Trophoblast cell (in vitro differentiated cells and primary cell): ENCODE data around the gene IL10.

Experiments
- DNase-seq, 2 donors: peaks; one replicate each; pipeline ENCODE4 v3.0.0-alpha.2; 2016
- H2AFZ ChIP-seq: 2 replicates; pipeline ENCODE4 v1.6.1; 2013; ENCODE audit warnings: low read length, moderate library complexity, mild to moderate bottlenecking; ENCODE audit not compliant: insufficient read depth, poor library complexity
- H2AK5ac ChIP-seq: 2 replicates; pipeline ENCODE4 v1.6.1; 2013; ENCODE audit warnings: mild to moderate bottlenecking, low read length
- H2BK120ac ChIP-seq: 2 replicates; pipeline ENCODE4 v1.6.1; 2013; ENCODE audit warnings: low read length, mild to moderate bottlenecking, moderate library complexity; ENCODE audit not compliant: insufficient read depth, poor library complexity
- H2BK12ac ChIP-seq: 2 replicates; pipeline ENCODE4 v1.6.1; 2013; ENCODE audit warnings: mild to moderate bottlenecking, low read length, moderate library complexity
- H2BK5ac ChIP-seq: 2 replicates; pipeline ENCODE4 v1.6.1; 2013; ENCODE audit warnings: low read length, low read depth, moderate library complexity, mild to moderate bottlenecking; ENCODE audit not compliant: poor library complexity
- H3K14ac ChIP-seq: 2 replicates; pipeline ENCODE4 v1.6.1; 2013; ENCODE audit warnings: mild to moderate bottlenecking, low read length
- H3K18ac ChIP-seq: 2 replicates; pipeline ENCODE4 v1.6.1; 2013; ENCODE audit warnings: mild to moderate bottlenecking, low read length
- H3K23ac ChIP-seq: 2 replicates; pipeline ENCODE4 v1.6.1; 2013; ENCODE audit warnings: low read length
- H3K27ac ChIP-seq: 2 replicates; pipeline ENCODE4 v1.5.1; 2013; ENCODE audit warnings: low read depth, mild to moderate bottlenecking, inconsistent platforms, low read length, moderate library complexity
- H3K27me3 ChIP-seq: 2 replicates; pipeline ENCODE4 v1.6.1; 2013; ENCODE audit warnings: inconsistent platforms, mild to moderate bottlenecking, low read length, moderate library complexity; ENCODE audit not compliant: insufficient read depth
- H3K36me3 ChIP-seq, 2 experiments: 1 replicate in 1 of 2; 2 replicates in 1 of 2; pipeline ENCODE4 v1.6.1; 2013; ENCODE audit warnings: low read length in 2 of 2, mild to moderate bottlenecking in 2 of 2, moderate library complexity in 1 of 2; ENCODE audit not compliant: insufficient read depth in 2 of 2, control insufficient read depth in 1 of 2
- H3K4ac ChIP-seq: 2 replicates; pipeline ENCODE4 v1.6.1; 2013; ENCODE audit warnings: low read depth, mild to moderate bottlenecking, low read length, moderate library complexity
- H3K4me1 ChIP-seq, 2 experiments: 1 replicate in 1 of 2; 2 replicates in 1 of 2; pipeline ENCODE4 v1.6.1; 2013; ENCODE audit warnings: low read length in 2 of 2, mild to moderate bottlenecking in 2 of 2, moderate library complexity in 1 of 2; ENCODE audit not compliant: insufficient read depth in 2 of 2, control insufficient read depth in 1 of 2
- H3K4me2 ChIP-seq: 2 replicates; pipeline ENCODE4 v1.6.1; 2013; ENCODE audit warnings: inconsistent platforms, mild to moderate bottlenecking, low read length, moderate library complexity
- H3K4me3 ChIP-seq: 2 replicates; pipeline ENCODE4 v1.5.1; 2013; ENCODE audit warnings: mild to moderate bottlenecking, low read depth, low read length, inconsistent platforms
- H3K79me1 ChIP-seq: one replicate; pipeline ENCODE4 v1.6.1; 2013; ENCODE audit warnings: low read length
- H3K79me2 ChIP-seq: 2 replicates; pipeline ENCODE4 v1.6.1; 2013; ENCODE audit warnings: low read length, mild to moderate bottlenecking; ENCODE audit not compliant: control insufficient read depth, insufficient read depth, poor library complexity
- H3K9ac ChIP-seq: 2 replicates; pipeline ENCODE4 v1.6.1; 2013; ENCODE audit warnings: mild to moderate bottlenecking, low read length
- H3K9me3 ChIP-seq: 2 replicates; pipeline ENCODE4 v1.6.1; 2013; ENCODE audit warnings: low read depth, mild to moderate bottlenecking, control low read depth, inconsistent platforms, low read length; ENCODE audit not compliant: insufficient read depth
- H4K12ac ChIP-seq: 2 replicates; pipeline ENCODE4 v1.6.1; 2013; ENCODE audit warnings: low read depth, mild to moderate bottlenecking, low read length, moderate library complexity
- H4K8ac ChIP-seq: 2 replicates; pipeline ENCODE4 v1.6.1; 2013; ENCODE audit warnings: low read depth, mild to moderate bottlenecking, low read length, moderate library complexity
- H4K91ac ChIP-seq: one replicate; pipeline ENCODE4 v1.6.1; 2013; ENCODE audit warnings: low read depth, mild to moderate bottlenecking, low read length, moderate library complexity
- WGBS: extraction: QIAGEN DNeasy Blood & Tissue Kit; methylation state at CpG from one replicate; pipeline ENCODE4 v1.1.7; 2013; ENCODE audit warnings: missing lambda C conversion rate; ENCODE audit not compliant: insufficient read length, insufficient coverage; ENCODE audit errors: extremely low coverage; 5-methylcytosine and 5-hydroxymethylcytosine counted together

IL10 gene

DNA sequence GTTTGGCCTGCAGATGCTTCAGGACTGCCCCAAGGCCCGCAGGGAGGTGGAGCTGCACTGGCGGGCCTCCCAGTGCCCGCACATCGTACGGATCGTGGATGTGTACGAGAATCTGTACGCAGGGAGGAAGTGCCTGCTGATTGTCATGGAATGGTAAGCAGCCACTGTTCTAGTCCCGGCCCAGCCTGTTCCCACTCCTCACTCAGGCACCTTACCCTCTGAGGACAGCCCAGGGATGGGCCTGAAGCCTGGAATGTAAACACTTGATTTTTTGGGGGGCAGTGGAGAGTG, 43.7 kb downstream of the IL10 start:
- Histone ChIP-seq H2BK120ac (no peak overlapping the region), H3K23ac (no peak overlapping the region), H4K12ac (no peak overlapping the region)

DNA sequence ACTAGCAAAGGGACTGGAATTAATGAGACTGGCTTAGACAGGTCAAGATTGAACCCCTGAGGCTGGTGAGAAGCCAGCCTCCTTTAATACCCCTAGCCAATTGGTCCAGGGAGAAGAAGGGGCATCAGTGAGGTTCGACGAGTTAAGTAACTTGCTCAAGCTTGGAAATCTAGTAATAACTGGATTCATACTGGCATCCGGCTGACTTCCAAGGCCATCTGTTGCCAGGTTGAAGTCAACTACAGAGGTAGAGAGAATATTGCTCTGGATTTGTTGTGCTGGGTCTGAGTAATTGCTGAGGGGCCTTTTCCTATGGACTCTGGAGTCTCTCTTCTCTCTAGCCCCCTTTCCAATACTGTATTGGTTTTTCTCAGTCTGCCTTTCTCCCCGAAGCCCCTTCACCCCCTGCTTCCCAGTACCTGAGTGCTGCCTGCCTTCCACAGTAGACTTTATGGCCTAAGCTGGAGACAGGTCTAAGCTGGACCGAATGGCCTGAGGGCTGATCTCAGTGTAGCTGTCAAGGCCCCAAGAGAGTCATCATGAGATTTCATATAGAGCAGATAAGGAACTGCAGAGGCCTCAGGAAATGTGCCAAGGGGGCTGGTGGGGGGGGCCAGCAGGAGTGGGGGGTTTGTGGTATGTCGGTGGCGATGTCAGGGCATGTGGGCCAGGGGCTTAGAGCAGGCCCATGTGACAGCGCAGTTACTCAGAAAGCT, 44.2 kb downstream of the IL10 start:
- no peak overlapping the region for H3K4me3 ChIP-seq
- no peak overlapping the region for H4K8ac ChIP-seq
- H3K9ac ChIP-seq = no peak overlapping the region
- no peak overlapping the region for H4K12ac ChIP-seq
- H2BK5ac ChIP-seq = no peak overlapping the region
- no peak overlapping the region for H2AK5ac ChIP-seq
- H3K79me1 ChIP-seq = no peaks in the 10 kb centered on the region
- peaks cover 5 to 8% of the 10 kb centered on the region in 2 experiments for H3K4me1 ChIP-seq
- no peak overlapping the region for H4K91ac ChIP-seq
- peaks cover 41 to 46% of the 10 kb centered on the region in 2 experiments for H3K36me3 ChIP-seq
- no peak overlapping the region for H3K4ac ChIP-seq
- H3K23ac ChIP-seq = no peak overlapping the region
- no peak overlapping the region for H3K4me2 ChIP-seq
- H3K27ac ChIP-seq = no peak overlapping the region
- no peak overlapping the region for H3K14ac ChIP-seq
- H2BK120ac ChIP-seq = no peak overlapping the region
- H3K79me2 ChIP-seq = no peaks in the 10 kb centered on the region
- H3K27me3 ChIP-seq = no peaks in the 10 kb centered on the region
- H2BK12ac ChIP-seq = no peak overlapping the region
- no peak for DNase-seq
- H2AFZ ChIP-seq = no peak overlapping the region
- WGBS = no CpG with 5 or more reads among the region's 8 CpGs
- no peaks in the 10 kb centered on the region for H3K9me3 ChIP-seq
- no peak overlapping the region for H3K18ac ChIP-seq

More for the DNA sequence above, 43.7 kb downstream of the IL10 start:
- Histone ChIP-seq H2BK12ac (no peak overlapping the region), H2BK5ac (no peak overlapping the region), H3K4me1 (peaks cover 1 to 4% of the 10 kb centered on the region in 2 experiments), H3K9ac (no peak overlapping the region), H3K4me2 (no peak overlapping the region), H3K18ac (no peak overlapping the region), H3K36me3 (peaks cover 44 to 48% of the 10 kb centered on the region in 2 experiments), H3K79me2 (no peaks in the 10 kb centered on the region), H3K79me1 (no peaks in the 10 kb centered on the region), H3K27ac (no peak overlapping the region), H3K4ac (no peak overlapping the region), H2AK5ac (no peak overlapping the region), H3K4me3 (no peak overlapping the region), H3K27me3 (no peaks in the 10 kb centered on the region), H4K8ac (no peak overlapping the region), H4K91ac (no peak overlapping the region), H3K9me3 (no peaks in the 10 kb centered on the region), H2AFZ (no peak overlapping the region), H3K14ac (no peak overlapping the region)
- no peak for DNase-seq
- WGBS = no CpG with 5 or more reads among the region's 9 CpGs

GRCh38 chr1:206725109-206725963, 47.0 kb downstream of the IL10 start:
- Histone ChIP-seq H3K9ac (no peak overlapping the region), H4K91ac (no peak overlapping the region)

DNA sequence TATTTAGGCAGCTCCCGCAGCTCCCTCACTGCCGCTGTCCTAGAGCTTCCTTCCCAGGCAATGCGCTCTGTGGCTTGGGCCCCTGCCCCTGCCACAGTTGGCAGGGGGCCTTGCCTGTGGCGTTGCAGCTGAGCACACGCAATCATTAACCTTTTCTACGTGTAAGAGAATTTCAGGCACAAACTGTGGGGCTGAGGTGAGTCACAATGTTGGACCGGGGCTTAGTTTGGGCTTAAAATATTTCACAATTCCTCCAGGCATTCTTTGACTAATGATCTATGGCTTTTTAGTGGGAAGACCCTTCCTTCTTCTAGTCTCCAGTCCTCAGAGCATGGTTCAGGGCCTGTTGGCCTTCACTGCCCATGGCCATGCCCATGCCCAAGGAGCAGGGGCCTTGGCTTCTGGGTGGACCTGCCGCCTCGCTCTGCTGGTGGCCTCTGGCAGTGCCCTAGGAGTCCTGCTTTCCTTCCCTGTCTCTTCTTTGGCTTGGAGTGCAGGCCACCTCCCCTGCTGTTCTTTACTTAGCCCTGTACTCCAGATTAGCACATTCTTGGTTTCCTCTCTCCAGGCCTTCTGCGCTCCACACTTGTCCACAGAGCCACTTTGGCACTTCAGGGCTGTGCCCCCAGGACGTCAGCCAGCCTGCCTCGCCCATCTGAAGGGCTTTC, 48.4 kb downstream of the IL10 start:
- Histone ChIP-seq H3K27ac (no peak overlapping the region), H4K8ac (no peak overlapping the region), H3K14ac (no peak overlapping the region), H3K9me3 (no peaks in the 10 kb centered on the region), H3K79me1 (no peaks in the 10 kb centered on the region), H2AK5ac (no peak overlapping the region), H3K36me3 (peaks cover under 1 to 4% of the 10 kb centered on the region in 2 experiments), H3K4me2 (no peak overlapping the region), H3K4ac (no peak overlapping the region), H3K9ac (no peak overlapping the region), H4K91ac (no peak overlapping the region), H4K12ac (no peak overlapping the region), H3K79me2 (peaks cover 1% of the 10 kb centered on the region), H2BK12ac (no peak overlapping the region), H2BK120ac (no peak overlapping the region), H2BK5ac (no peak overlapping the region), H2AFZ (no peak overlapping the region), H3K4me1 (peaks cover 8 to 10% of the 10 kb centered on the region in 2 experiments), H3K27me3 (no peaks in the 10 kb centered on the region), H3K18ac (peak overlapping the region; percentile 12), H3K4me3 (no peak overlapping the region), H3K23ac (no peak overlapping the region)
- no CpG with 5 or more reads among the region's 12 CpGs for WGBS
- DNase-seq = peak in 1 of 2 donors; percentile 42

More at GRCh38 chr1:206725109-206725963, 47.0 kb downstream of the IL10 start:
- Histone ChIP-seq H2AK5ac (no peak overlapping the region), H3K79me2 (no peaks in the 10 kb centered on the region), H3K4me2 (no peak overlapping the region), H3K9me3 (no peaks in the 10 kb centered on the region), H3K4me3 (no peak overlapping the region), H3K36me3 (peaks cover 13 to 18% of the 10 kb centered on the region in 2 experiments), H3K4me1 (peaks cover 8 to 10% of the 10 kb centered on the region in 2 experiments), H2BK120ac (no peak overlapping the region), H3K23ac (no peak overlapping the region), H4K12ac (no peak overlapping the region), H2AFZ (no peak overlapping the region), H3K27me3 (no peaks in the 10 kb centered on the region), H3K79me1 (no peaks in the 10 kb centered on the region), H3K18ac (no peak overlapping the region), H2BK5ac (no peak overlapping the region), H4K8ac (no peak overlapping the region), H3K4ac (no peak overlapping the region), H3K14ac (no peak overlapping the region), H2BK12ac (no peak overlapping the region), H3K27ac (no peak overlapping the region)
- peak in 1 of 2 donors; percentile 53 for DNase-seq
- WGBS = no CpG with 5 or more reads among the region's 9 CpGs
